ENCODE results near the gene FUOM. TPM values are rescaled to one million over a fixed set of nuclear protein-coding genes. Genes with fewer than 3 reads are reported as not detected.

Gene FUOM
- total and polyA plus RNA-seq, 2 of the 4 experiments (the other 2 are of a cell fraction) = 26.3 to 52.8 TPM

- no peak overlapping the region for H2BK5ac ChIP-seq (ENCODE audit: low read depth, low read length, poor library complexity, severe bottlenecking)
- H3K9me1 ChIP-seq (ENCODE audit: insufficient read depth, low read length) = 0 out of 2 replicates have a peak, but pooled peaks cover 6% of the 10 kb centered on the region
- H3K79me1 ChIP-seq (ENCODE audit: low read depth in 1 of 2, low read length in 2 of 2) = no peaks in the 10 kb centered on the region
- peak overlapping the region; percentile 72 for H2AK9ac ChIP-seq (replicated peaks; ENCODE audit: low read depth, low read length, poor library complexity)
- no peaks in the 10 kb centered on the region for H3K36me3 ChIP-seq (ENCODE audit: control insufficient read depth, insufficient read depth, low read length)
- H4K20me1 ChIP-seq (ENCODE audit: insufficient read depth, low read length) = 0 out of 2 replicates have a peak, but pooled peaks cover 3% of the 10 kb centered on the region
- peak overlapping the region; percentile 50; the same call in 1 of the 2 replicates for H3K4me2 ChIP-seq (ENCODE audit: low read depth, low read length)
- H2BK120ac ChIP-seq (ENCODE audit: low read depth, low read length) = no peak overlapping the region
- no peak overlapping the region for H3K23ac ChIP-seq (ENCODE audit: low read depth, low read length)
- CTCF ChIA-PET = no interaction called here
- no peak for DNase-seq
- in situ Hi-C loops (cut with MboI; ENCODE audit: low sequenced_read_pairs) (loop anchor here (10.0 kb wide), 1 partner anchor 169 kb away; no protein-coding TSS in a partner anchor), dilution Hi-C loops (cut with HindIII; ENCODE audit: low sequenced_read_pairs, unreplicated experiment) (no loop called here), intact Hi-C loops (cut with micrococcal nuclease) (loop anchor here (10.0 kb wide), 2 partner anchors 49 to 199 kb away; partner anchors contain the start of genes CYP2E1, ECHS1 and PAOX)
- no TSS peak for BruUV-seq (replicated peaks)
- no peak overlapping the region for H2AK5ac ChIP-seq (ENCODE audit: low read depth, low read length)
- WGBS, 2 experiments (ENCODE audit: extremely low coverage in 2 of 2, insufficient read length in 1 of 2) = 7% methylated on average over 47 of the region's 91 CpGs; no CpG with 5 or more reads in 1 of the 2 experiments
- POLR2A ChIA-PET (ENCODE audit: unreplicated experiment) = no interaction called here
- no peak overlapping the region for H2BK20ac ChIP-seq (ENCODE audit: low read depth, low read length)
- peak overlapping the region; percentile 86 for H2AFZ ChIP-seq (replicated peaks; ENCODE audit: low read length, poor library complexity)
- peaks cover 18% of the 10 kb centered on the region for H3K4me1 ChIP-seq (ENCODE audit: control insufficient read depth, insufficient read depth, low read length)
- H3K4me3 ChIP-seq (ENCODE audit: insufficient read depth, low read depth, low read length) = peak overlapping the region; percentile 48
- H3K18ac ChIP-seq (ENCODE audit: low read depth, low read length) = no peak overlapping the region
- no peak overlapping the region for H4K91ac ChIP-seq (ENCODE audit: insufficient read depth, low read depth, low read length)
- 0 out of 2 replicates have a peak, but pooled peaks have one; percentile 59 for TF ChIP-seq MAZ (IDR thresholded peaks at IDR 0.05; ENCODE audit: borderline replicate concordance, low read depth, low read length)
- no peak for TF ChIP-seq NFE2L2 (IDR thresholded peaks at IDR 0.05; ENCODE audit: low read depth, low read length)
- peak; percentile 7; the same call in 1 of the 2 replicates for ATAC-seq (ENCODE audit: low read depth)
- no peak overlapping the region for H3K14ac ChIP-seq (replicated peaks; ENCODE audit: low read depth, low read length)
- H3K27ac ChIP-seq (ENCODE audit: insufficient read depth, low read length) = no peak overlapping the region
- 0 out of 4 replicates have a peak overlapping the region, but pooled peaks of 1 of the 2 experiments have one; percentile 25 for H4K8ac ChIP-seq (ENCODE audit: low read depth in 2 of 2, low read length in 2 of 2)
- H4K5ac ChIP-seq (ENCODE audit: low read depth, low read length) = no peak overlapping the region
- H2BK15ac ChIP-seq (ENCODE audit: low read depth, low read length) = no peak overlapping the region
- H3K9ac ChIP-seq (ENCODE audit: low read depth, low read length) = peak overlapping the region; percentile 40; the same call in 1 of the 2 replicates
- peaks cover 16% of the 10 kb centered on the region for H3K27me3 ChIP-seq (ENCODE audit: control insufficient read depth, insufficient read depth, low read length)
- H3K9me3 ChIP-seq (ENCODE audit: control insufficient read depth, insufficient read depth, low read length) = no peaks in the 10 kb centered on the region
- H3K56ac ChIP-seq (ENCODE audit: extremely low read depth, insufficient read depth, low read length) = no peak overlapping the region
- H3K4ac ChIP-seq (ENCODE audit: low read depth, low read length) = no peak overlapping the region
Measured at GRCh38 chr10:133325440-133326222, 32.2 kb downstream of the FUOM start.
